H1 (cell line): Measurements from ENCODE around the gene NETO1.

Experiments
- CHD1 ChIP-seq: IDR thresholded peaks from 2 replicates; pipeline ENCODE4 v1.6.1; 2012; ENCODE audit warnings: low read depth, low read length, improper control_type of control experiment
- CTCF ChIP-seq, 3 experiments: IDR thresholded peaks; 1 replicate in 2 of 3; 2 replicates in 1 of 3; pipeline versions ENCODE4 v1.5.1 to v1.6.1; 2011; ENCODE audit warnings: low read length in 3 of 3, mild to moderate bottlenecking in 3 of 3, inconsistent platforms in 2 of 3, low read depth in 1 of 3, moderate library complexity in 1 of 3; ENCODE audit not compliant: insufficient read depth in 1 of 3; ENCODE audit errors: control extremely low read depth in 1 of 3
- EP300 ChIP-seq, 2 experiments: IDR thresholded peaks; 1 replicate in 1 of 2; 2 replicates in 1 of 2; pipeline ENCODE4 v1.6.1; 2011 to 2012; ENCODE audit warnings: low read depth in 2 of 2, low read length in 2 of 2, mild to moderate bottlenecking in 2 of 2, borderline replicate concordance in 1 of 2, inconsistent platforms in 1 of 2, moderate library complexity in 1 of 2
- EZH2 ChIP-seq: fragments of 200-600 bp; sonication (generic); IDR thresholded peaks from 2 replicates; pipeline ENCODE4 v1.7.1; 2012; ENCODE audit warnings: low read depth, mild to moderate bottlenecking, moderate library complexity, low read length, inconsistent platforms; ENCODE audit not compliant: severe bottlenecking
- HDAC2 ChIP-seq, 2 experiments: fragments of 300-600 bp in 1 of 2; sonication (generic) in 1 of 2; IDR thresholded peaks; 2 replicates each; pipeline ENCODE4 v1.6.1; 2011 to 2012; ENCODE audit warnings: low read depth in 2 of 2, low read length in 2 of 2, mild to moderate bottlenecking in 2 of 2, moderate library complexity in 2 of 2, borderline replicate concordance in 1 of 2, inconsistent platforms in 1 of 2
- HDAC6 ChIP-seq: IDR thresholded peaks from one replicate; pipeline ENCODE4 v1.7.1; 2012; ENCODE audit warnings: low read depth, mild to moderate bottlenecking, inconsistent platforms, low read length, moderate library complexity
- JUN ChIP-seq: IDR thresholded peaks from 2 replicates; pipeline ENCODE4 v1.6.1; 2011; ENCODE audit warnings: low read depth, mild to moderate bottlenecking, improper control_type of control experiment, low read length
- POLR2A ChIP-seq, 2 experiments: IDR thresholded peaks; 1 replicate in 1 of 2; 2 replicates in 1 of 2; pipeline ENCODE4 v1.6.1; 2011; ENCODE audit warnings: low read depth in 2 of 2, low read length in 2 of 2, mild to moderate bottlenecking in 2 of 2; ENCODE audit errors: control extremely low read depth in 1 of 2
- RFX5 ChIP-seq: IDR thresholded peaks from 2 replicates; pipeline ENCODE4 v1.6.1; 2011; ENCODE audit warnings: low read depth, low read length, improper control_type of control experiment, borderline replicate concordance
- SIN3A ChIP-seq, 2 experiments: IDR thresholded peaks in 1 of 2; conservative IDR thresholded peaks in 1 of 2; 2 replicates each; pipeline ENCODE4 v1.6.1; 2011 to 2012; ENCODE audit warnings: low read length in 2 of 2, improper control_type of control experiment in 1 of 2, low read depth in 1 of 2, mild to moderate bottlenecking in 1 of 2

GRCh38 chr18:72811047-72811446 is 56.7 kb downstream of the NETO1 start:
- TF ChIP-seq CTCF (IDR thresholded peaks at IDR 0.05; ENCODE audit: control extremely low read depth in 1 of 3, insufficient read depth in 1 of 3, low read depth in 1 of 3, low read length in 3 of 3) (no peak), JUN (no peak), HDAC2 (IDR thresholded peaks at IDR 0.05; ENCODE audit: borderline replicate concordance in 1 of 2, low read depth in 2 of 2, low read length in 2 of 2) (no peak), HDAC6 (no peak), SIN3A (conservative IDR thresholded peaks at IDR 0.05 in 1 of 2, IDR thresholded peaks at IDR 0.05 in 1 of 2; ENCODE audit: low read depth in 1 of 2, low read length in 2 of 2) (no peak), CHD1 (no peak), EZH2 (no peak), EP300 (IDR thresholded peaks at IDR 0.05; ENCODE audit: borderline replicate concordance in 1 of 2, low read depth in 2 of 2, low read length in 2 of 2) (no peak), POLR2A (IDR thresholded peaks at IDR 0.05; ENCODE audit: control extremely low read depth in 1 of 2, low read depth in 2 of 2, low read length in 2 of 2) (no peak), RFX5 (no peak)
